WTC11 (cell line): ENCODE results near the gene SUSD4. TPM values are rescaled to one million over a fixed set of nuclear protein-coding genes. Genes with fewer than 3 reads are reported as not detected.

Source experiments
- ATAC-seq: fragments of 200-7000 bp; cut with Tn5 transposase; 2 replicates; pipeline ENCODE4 v1.10.0; 2021; ENCODE audit warnings: mild to moderate bottlenecking, moderate library complexity
- CTCF ChIA-PET: fragments of 300-600 bp; sonication (Branson Sonifier 250); formaldehyde crosslinking; loops from one replicate; lab custom pipeline; 2021; ENCODE audit warnings: antibody characterized with exemption; lab: Charles Lee
- POLR2A ChIA-PET: fragments of 350-600 bp; sonication (Branson Sonifier 250); formaldehyde crosslinking; loops from one replicate; lab custom pipeline; 2021; ENCODE audit warnings: antibody characterized with exemption; lab: Charles Lee
- DNase-seq: peaks from one replicate; pipeline ENCODE4 v3.0.0; 2021; ENCODE audit warnings: low spot score
- H3K27ac Mint-ChIP-seq: 2 replicates; pipeline ENCODE4 v1.8.0; 2021; ENCODE audit warnings: mixed read lengths
- H3K27me3 Mint-ChIP-seq: 2 replicates; pipeline ENCODE4 v1.8.0; 2021; ENCODE audit warnings: low read depth, mild to moderate bottlenecking, moderate library complexity, mixed read lengths
- H3K36me3 Mint-ChIP-seq: 2 replicates; pipeline ENCODE4 v1.8.0; 2021; ENCODE audit warnings: mixed read lengths
- H3K4me1 Mint-ChIP-seq: 2 replicates; pipeline ENCODE4 v1.8.0; 2022; ENCODE audit warnings: mixed read lengths
- H3K4me3 Mint-ChIP-seq: 2 replicates; pipeline ENCODE4 v1.8.0; 2021; ENCODE audit warnings: mild to moderate bottlenecking, moderate library complexity, mixed read lengths
- H3K9me3 Mint-ChIP-seq: 2 replicates; pipeline ENCODE4 v1.8.0; 2021; ENCODE audit warnings: mixed read lengths
- ATF1 ChIP-seq: sonication (generic); formaldehyde crosslinking; IDR thresholded peaks from 2 replicates; pipeline ENCODE4 v1.8.1; 2023; ENCODE audit warnings: mild to moderate bottlenecking, moderate library complexity, missing genetic modification reagents
- CTCF ChIP-seq: fragments of 200-600 bp; IDR thresholded peaks from 2 replicates; pipeline ENCODE4 v1.8.0; 2022; ENCODE audit warnings: antibody characterized with exemption
- E2F1 ChIP-seq: sonication (generic); formaldehyde crosslinking; IDR thresholded peaks from 2 replicates; pipeline ENCODE4 v1.8.0; 2022; ENCODE audit warnings: mild to moderate bottlenecking, missing genetic modification reagents
- FOXP1 ChIP-seq: sonication (generic); formaldehyde crosslinking; IDR thresholded peaks from 2 replicates; pipeline ENCODE4 v1.8.0; 2022; ENCODE audit warnings: missing genetic modification reagents, mild to moderate bottlenecking, moderate library complexity, borderline replicate concordance
- FOXP4 ChIP-seq: sonication (generic); formaldehyde crosslinking; IDR thresholded peaks from 2 replicates; pipeline ENCODE4 v1.8.0; 2022; ENCODE audit warnings: mild to moderate bottlenecking, missing genetic modification reagents
- GABPB1 ChIP-seq: sonication (generic); formaldehyde crosslinking; IDR thresholded peaks from 2 replicates; pipeline ENCODE4 v1.8.1; 2023; ENCODE audit warnings: mild to moderate bottlenecking, missing genetic modification reagents
- GRHL2 ChIP-seq: fragments of 250-450 bp; sonication (Bioruptor Pico); IDR thresholded peaks from 2 replicates; pipeline ENCODE4 v1.8.0; 2022; ENCODE audit warnings: mild to moderate bottlenecking, moderate library complexity; ENCODE audit not compliant: insufficient replicate concordance, severe bottlenecking
- GTF2I ChIP-seq: fragments of 250-450 bp; sonication (Bioruptor Pico); conservative IDR thresholded peaks from 2 replicates; pipeline ENCODE4 v1.4.0; 2021; ENCODE audit warnings: mild to moderate bottlenecking
- HMGXB4 ChIP-seq: sonication (generic); formaldehyde crosslinking; IDR thresholded peaks from 2 replicates; pipeline ENCODE4 v1.8.1; 2023; ENCODE audit warnings: mild to moderate bottlenecking, moderate library complexity, missing genetic modification reagents
- IRF2 ChIP-seq: sonication (generic); formaldehyde crosslinking; IDR thresholded peaks from 2 replicates; pipeline ENCODE4 v1.8.0; 2022; ENCODE audit warnings: low read depth, missing genetic modification reagents, borderline replicate concordance
- NFATC4 ChIP-seq: fragments of 250-450 bp; sonication (Bioruptor Pico); IDR thresholded peaks from 2 replicates; pipeline ENCODE4 v1.9.0; 2021; ENCODE audit warnings: mild to moderate bottlenecking
- NFYB ChIP-seq: sonication (generic); formaldehyde crosslinking; conservative IDR thresholded peaks from 2 replicates; pipeline ENCODE4 v1.8.0; 2022; ENCODE audit warnings: low read depth, missing genetic modification reagents
- NR2C2 ChIP-seq: sonication (generic); formaldehyde crosslinking; IDR thresholded peaks from 2 replicates; pipeline ENCODE4 v1.8.0; 2022; ENCODE audit warnings: mild to moderate bottlenecking, missing genetic modification reagents
- PREB ChIP-seq: sonication (generic); formaldehyde crosslinking; IDR thresholded peaks from 2 replicates; pipeline ENCODE4 v1.8.1; 2022; ENCODE audit warnings: mild to moderate bottlenecking, missing genetic modification reagents, moderate library complexity, borderline replicate concordance
- RELA ChIP-seq: sonication (generic); formaldehyde crosslinking; IDR thresholded peaks from 2 replicates; pipeline ENCODE4 v1.8.1; 2022; ENCODE audit warnings: missing genetic modification reagents, mild to moderate bottlenecking, borderline replicate concordance
- TP53 ChIP-seq: sonication (generic); formaldehyde crosslinking; IDR thresholded peaks from 2 replicates; pipeline ENCODE4 v1.8.1; 2023; ENCODE audit warnings: mild to moderate bottlenecking, missing genetic modification reagents
- USF2 ChIP-seq: sonication (generic); formaldehyde crosslinking; IDR thresholded peaks from 2 replicates; pipeline ENCODE4 v1.8.1; 2023; ENCODE audit warnings: mild to moderate bottlenecking, missing genetic modification reagents, moderate library complexity
- ZBTB21 ChIP-seq: sonication (generic); formaldehyde crosslinking; IDR thresholded peaks from 2 replicates; pipeline ENCODE4 v1.8.1; 2023; ENCODE audit warnings: mild to moderate bottlenecking, missing genetic modification reagents, borderline replicate concordance
- ZNF263 ChIP-seq: sonication (generic); formaldehyde crosslinking; IDR thresholded peaks from 2 replicates; pipeline ENCODE4 v1.8.1; 2022; ENCODE audit warnings: low read depth, mild to moderate bottlenecking, moderate library complexity, missing genetic modification reagents
- ZNF281 ChIP-seq: sonication (generic); formaldehyde crosslinking; IDR thresholded peaks from 2 replicates; pipeline ENCODE4 v1.8.0; 2023; ENCODE audit warnings: mild to moderate bottlenecking, missing genetic modification reagents
- total RNA-seq: library from RNA; stranded (reverse); gene quantifications from 3 replicates; pipeline ENCODE4 v1.2.3, GENCODE V29; 2021

The SUSD4 gene
- total RNA-seq, 1 experiment from 2014 or later: 1.8 TPM

GRCh38 chr1:223242971-223243370 is 121.0 kb downstream of the SUSD4 start (continued):
- no peak for TF ChIP-seq GRHL2 (CRISPR knock-in tag)
- TF ChIP-seq PREB: no peak
- TF ChIP-seq E2F1 (CRISPR knock-in tag): no peak
- TF ChIP-seq GTF2I (CRISPR knock-in tag): no peak
- TF ChIP-seq NFATC4: no peak
- TF ChIP-seq HMGXB4: no peak

- TF ChIP-seq ATF1 (CRISPR knock-in tag) (no peak), TP53 (CRISPR knock-in tag) (no peak), NR2C2 (CRISPR knock-in tag) (no peak), GABPB1 (CRISPR knock-in tag) (no peak), ZNF263 (CRISPR knock-in tag) (no peak), USF2 (CRISPR knock-in tag) (no peak), CTCF (no peak), ZNF281 (no peak), FOXP4 (CRISPR knock-in tag) (no peak), ZBTB21 (no peak), IRF2 (CRISPR knock-in tag) (no peak), RELA (CRISPR knock-in tag) (no peak), FOXP1 (CRISPR knock-in tag) (no peak), NFYB (CRISPR knock-in tag) (no peak)
- H3K9me3 Mint-ChIP-seq: no peaks in the 10 kb centered on the region
- ATAC-seq: no peak
- ChIA-PET POLR2A (no interaction called here), CTCF (no interaction called here)
- H3K27me3 Mint-ChIP-seq: no peaks in the 10 kb centered on the region; the same call in 1 of the 2 replicates
- H3K4me1 Mint-ChIP-seq: no peaks in the 10 kb centered on the region
- no peaks in the 10 kb centered on the region for H3K36me3 Mint-ChIP-seq
- H3K27ac Mint-ChIP-seq: no peak overlapping the region
- no peak for DNase-seq
- no peak overlapping the region for H3K4me3 Mint-ChIP-seq
Measured at GRCh38 chr1:223242382-223242955, 121.5 kb downstream of the SUSD4 start.
